H9 (cell line): ENCODE data around the gene CAPNS1. TPM values are rescaled to one million over a fixed set of nuclear protein-coding genes. Genes with fewer than 3 reads are reported as not detected.

Experiments used
- DNase-seq: peaks from one replicate; pipeline ENCODE4 v3.0.0-alpha.2; 2017
- H2AFZ ChIP-seq: one replicate; pipeline ENCODE4 v1.6.1; 2013; ENCODE audit warnings: mild to moderate bottlenecking, low read length, control low read depth, moderate library complexity
- H2AK5ac ChIP-seq: 2 replicates; pipeline ENCODE4 v1.6.1; 2013; ENCODE audit warnings: low read length, control low read depth, mixed read lengths; ENCODE audit not compliant: insufficient read length
- H2BK120ac ChIP-seq: one replicate; pipeline ENCODE4 v1.6.1; 2013; ENCODE audit warnings: low read depth, mild to moderate bottlenecking, low read length, control low read depth, inconsistent platforms; ENCODE audit not compliant: poor library complexity, severe bottlenecking
- H2BK12ac ChIP-seq: 2 replicates; pipeline ENCODE4 v1.6.1; 2013; ENCODE audit warnings: low read length, control low read depth, mixed read lengths, low read depth; ENCODE audit not compliant: insufficient read length
- H2BK15ac ChIP-seq: 2 replicates; pipeline ENCODE4 v1.6.1; 2013; ENCODE audit warnings: low read depth, low read length, control low read depth
- H2BK20ac ChIP-seq: one replicate; pipeline ENCODE4 v1.6.1; 2013; ENCODE audit warnings: low read depth, mild to moderate bottlenecking, low read length, control low read depth, inconsistent platforms; ENCODE audit not compliant: poor library complexity, severe bottlenecking
- H2BK5ac ChIP-seq: 2 replicates; pipeline ENCODE4 v1.6.1; 2013; ENCODE audit warnings: low read length, control low read depth, mixed read lengths; ENCODE audit not compliant: insufficient read length
- H3K14ac ChIP-seq: 2 replicates; pipeline ENCODE4 v1.6.1; 2013; ENCODE audit warnings: low read length, control low read depth; ENCODE audit not compliant: insufficient read depth
- H3K18ac ChIP-seq: 2 replicates; pipeline ENCODE4 v1.6.1; 2013; ENCODE audit warnings: low read depth, mild to moderate bottlenecking, mixed read lengths, low read length, control low read depth; ENCODE audit not compliant: insufficient read length
- H3K23ac ChIP-seq: 2 replicates; pipeline ENCODE4 v1.6.1; 2013; ENCODE audit warnings: low read length, control low read depth, mixed read lengths, low read depth; ENCODE audit not compliant: insufficient read length
- H3K23me2 ChIP-seq: 2 replicates; pipeline ENCODE4 v1.6.1; 2013; ENCODE audit warnings: low read depth, mild to moderate bottlenecking, mixed read lengths, low read length, control low read depth; ENCODE audit not compliant: insufficient read length, poor library complexity, severe bottlenecking
- H3K27ac ChIP-seq: 2 replicates; pipeline ENCODE4 v1.5.1; 2013; ENCODE audit warnings: low read length, control low read depth, mixed read lengths, low read depth; ENCODE audit not compliant: insufficient read length
- H3K27me3 ChIP-seq: 2 replicates; pipeline ENCODE4 v1.6.1; 2013; ENCODE audit warnings: low read length, control low read depth, inconsistent platforms; ENCODE audit not compliant: insufficient read depth
- H3K4ac ChIP-seq: 2 replicates; pipeline ENCODE4 v1.6.1; 2013; ENCODE audit warnings: low read depth, mild to moderate bottlenecking, control low read depth, inconsistent platforms, low read length, moderate library complexity
- H3K4me1 ChIP-seq: 2 replicates; pipeline ENCODE4 v1.6.1; 2013; ENCODE audit warnings: low read length, control low read depth, inconsistent platforms; ENCODE audit not compliant: insufficient read depth
- H3K4me2 ChIP-seq: 2 replicates; pipeline ENCODE4 v1.6.1; 2013; ENCODE audit warnings: low read length, control low read depth, mixed read lengths; ENCODE audit not compliant: insufficient read length, insufficient read depth
- H3K56ac ChIP-seq: 2 replicates; pipeline ENCODE4 v1.6.1; 2013; ENCODE audit warnings: low read depth, mild to moderate bottlenecking, mixed read lengths, low read length, control low read depth; ENCODE audit not compliant: insufficient read length
- H3K79me1 ChIP-seq: 2 replicates; pipeline ENCODE4 v1.6.1; 2013; ENCODE audit warnings: low read depth, mild to moderate bottlenecking, moderate library complexity, low read length, control low read depth, inconsistent platforms; ENCODE audit not compliant: insufficient read depth, poor library complexity, severe bottlenecking
- H3K79me2 ChIP-seq: 2 replicates; pipeline ENCODE4 v1.6.1; 2013; ENCODE audit warnings: low read length, control low read depth, inconsistent platforms; ENCODE audit not compliant: insufficient read depth
- H3K9ac ChIP-seq: 2 replicates; pipeline ENCODE4 v1.6.1; 2013; ENCODE audit warnings: low read length, control low read depth, mixed read lengths; ENCODE audit not compliant: insufficient read length; ENCODE audit errors: extremely low read depth
- H3K9me3 ChIP-seq: one replicate; pipeline ENCODE4 v1.6.1; 2013; ENCODE audit warnings: low read depth, low read length, inconsistent platforms; ENCODE audit not compliant: control insufficient read depth
- H3T11ph ChIP-seq: one replicate; pipeline ENCODE4 v1.6.1; 2013; ENCODE audit warnings: mild to moderate bottlenecking, low read length, control low read depth, inconsistent platforms
- H4K20me1 ChIP-seq: one replicate; pipeline ENCODE4 v1.6.1; 2013; ENCODE audit not compliant: control insufficient read depth, insufficient read length, insufficient read depth
- H4K5ac ChIP-seq: 2 replicates; pipeline ENCODE4 v1.6.1; 2013; ENCODE audit warnings: low read depth, mild to moderate bottlenecking, mixed read lengths, low read length, control low read depth; ENCODE audit not compliant: insufficient read length
- H4K8ac ChIP-seq: replicated peaks from 2 replicates; pipeline ENCODE4 v1.6.1; 2013; ENCODE audit warnings: low read length, control low read depth, mixed read lengths, low read depth; ENCODE audit not compliant: insufficient read length
- H4K91ac ChIP-seq: 2 replicates; pipeline ENCODE4 v1.6.1; 2013; ENCODE audit warnings: low read depth, mild to moderate bottlenecking, moderate library complexity, mixed read lengths, low read length, control low read depth; ENCODE audit not compliant: insufficient read length
- H3K27ac Mint-ChIP-seq, 3 experiments: 2 replicates in 2 of 3; 3 replicates in 1 of 3; pipeline ENCODE4 v1.8.0; 2020 to 2021; ENCODE audit warnings: mixed read lengths in 3 of 3, mild to moderate bottlenecking in 1 of 3, moderate library complexity in 1 of 3
- H3K27me3 Mint-ChIP-seq: 2 replicates; pipeline ENCODE4 v1.8.0; 2021; ENCODE audit warnings: low read depth, mild to moderate bottlenecking, moderate library complexity, mixed read lengths
- H3K36me3 Mint-ChIP-seq, 3 experiments: 2 replicates in 2 of 3; 3 replicates in 1 of 3; pipeline ENCODE4 v1.8.0; 2020 to 2021; ENCODE audit warnings: low read depth in 3 of 3, mixed read lengths in 3 of 3; ENCODE audit not compliant: insufficient read depth in 1 of 3
- H3K4me1 Mint-ChIP-seq, 2 experiments: 2 replicates each; pipeline ENCODE4 v1.8.0; 2020; ENCODE audit warnings: mixed read lengths in 2 of 2
- H3K4me3 Mint-ChIP-seq, 2 experiments: 2 replicates in 1 of 2; 3 replicates in 1 of 2; pipeline ENCODE4 v1.8.0; 2020 to 2021; ENCODE audit warnings: mild to moderate bottlenecking in 2 of 2, mixed read lengths in 2 of 2, moderate library complexity in 1 of 2
- H3K9me3 Mint-ChIP-seq, 2 experiments: 2 replicates in 1 of 2; 3 replicates in 1 of 2; pipeline ENCODE4 v1.8.0; 2020; ENCODE audit warnings: mild to moderate bottlenecking in 2 of 2, mixed read lengths in 2 of 2, moderate library complexity in 1 of 2
- WGBS: extraction: QIAGEN DNeasy Blood & Tissue Kit; methylation state at CpG from one replicate; pipeline ENCODE4 v1.1.7; 2013; ENCODE audit warnings: missing lambda C conversion rate, low lambda C conversion rate, mixed read lengths; ENCODE audit not compliant: insufficient read length; ENCODE audit errors: extremely low coverage; 5-methylcytosine and 5-hydroxymethylcytosine counted together
- total RNA-seq: library from RNA; stranded (reverse); gene quantifications from 2 replicates; pipeline ENCODE4 v1.2.1, GENCODE V29; 2021
- TF ChIP-seq, protein P1 (sequence below): fragments of 200-600 bp; sonication (generic); conservative IDR thresholded peaks from 3 replicates; pipeline ENCODE4 v1.8.0; 2021; ENCODE audit warnings: antibody characterized with exemption, mild to moderate bottlenecking

CAPNS1 gene
- total RNA-seq, 1 experiment from 2014 or later, result 399 TPM

DNA sequence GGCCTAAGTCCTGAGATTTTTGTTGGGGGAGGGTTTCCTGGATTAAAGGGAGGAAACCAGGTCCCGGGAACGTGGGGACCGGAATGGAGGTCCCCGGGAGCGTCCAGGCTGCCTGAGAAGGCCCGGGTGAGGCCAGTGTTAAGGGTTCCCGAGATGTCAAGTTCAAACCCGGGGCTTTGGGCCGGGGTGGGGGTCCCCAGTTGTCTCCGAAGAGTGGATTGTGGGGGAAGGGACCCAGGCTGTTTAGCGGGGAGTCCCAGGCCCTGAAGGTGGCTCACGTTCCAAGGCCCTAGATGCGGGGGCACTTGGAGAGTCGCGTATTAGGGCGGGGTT, 12.1 kb downstream of the CAPNS1 start:
- H2BK15ac ChIP-seq, result no peak overlapping the region
- H3K79me2 ChIP-seq, result no peaks in the 10 kb centered on the region
- Mint-ChIP-seq H3K4me1 (peaks cover 19% of the 10 kb centered on the region in 2 experiments), H3K27ac (no peak overlapping the region), H3K4me3 (no peak overlapping the region), H3K9me3 (no peaks in the 10 kb centered on the region), H3K27me3 (no peaks in the 10 kb centered on the region), H3K36me3 (peaks cover 33 to 62% (median 55%) of the 10 kb centered on the region in 3 experiments; a peak in 6 of 7 replicates)
- H3K27me3 ChIP-seq, result no peaks in the 10 kb centered on the region
- no peak overlapping the region for H3K23ac ChIP-seq
- no peak overlapping the region for H3T11ph ChIP-seq
- no CpG with 5 or more reads among the region's 16 CpGs for WGBS
- no peak overlapping the region for H4K5ac ChIP-seq
- TF ChIP-seq, protein P1, sequence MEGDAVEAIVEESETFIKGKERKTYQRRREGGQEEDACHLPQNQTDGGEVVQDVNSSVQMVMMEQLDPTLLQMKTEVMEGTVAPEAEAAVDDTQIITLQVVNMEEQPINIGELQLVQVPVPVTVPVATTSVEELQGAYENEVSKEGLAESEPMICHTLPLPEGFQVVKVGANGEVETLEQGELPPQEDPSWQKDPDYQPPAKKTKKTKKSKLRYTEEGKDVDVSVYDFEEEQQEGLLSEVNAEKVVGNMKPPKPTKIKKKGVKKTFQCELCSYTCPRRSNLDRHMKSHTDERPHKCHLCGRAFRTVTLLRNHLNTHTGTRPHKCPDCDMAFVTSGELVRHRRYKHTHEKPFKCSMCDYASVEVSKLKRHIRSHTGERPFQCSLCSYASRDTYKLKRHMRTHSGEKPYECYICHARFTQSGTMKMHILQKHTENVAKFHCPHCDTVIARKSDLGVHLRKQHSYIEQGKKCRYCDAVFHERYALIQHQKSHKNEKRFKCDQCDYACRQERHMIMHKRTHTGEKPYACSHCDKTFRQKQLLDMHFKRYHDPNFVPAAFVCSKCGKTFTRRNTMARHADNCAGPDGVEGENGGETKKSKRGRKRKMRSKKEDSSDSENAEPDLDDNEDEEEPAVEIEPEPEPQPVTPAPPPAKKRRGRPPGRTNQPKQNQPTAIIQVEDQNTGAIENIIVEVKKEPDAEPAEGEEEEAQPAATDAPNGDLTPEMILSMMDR, result no peak
- no peak overlapping the region for H3K27ac ChIP-seq
- no peak overlapping the region for H2BK12ac ChIP-seq
- no peak overlapping the region for H3K14ac ChIP-seq
- no peaks in the 10 kb centered on the region for H3K9me3 ChIP-seq
- no peak overlapping the region for H3K18ac ChIP-seq
- H4K91ac ChIP-seq, result no peak overlapping the region
- no peak overlapping the region for H2BK20ac ChIP-seq
- H3K9ac ChIP-seq, result no peak overlapping the region
- no peak overlapping the region for H4K8ac ChIP-seq
- H2AK5ac ChIP-seq, result no peak overlapping the region
- no peak overlapping the region for H2BK5ac ChIP-seq
- no peaks in the 10 kb centered on the region for H3K23me2 ChIP-seq
- H2BK120ac ChIP-seq, result no peak overlapping the region
- no peak for DNase-seq
- no peaks in the 10 kb centered on the region for H4K20me1 ChIP-seq
- H3K4me1 ChIP-seq, result no peaks in the 10 kb centered on the region
- no peaks in the 10 kb centered on the region for H3K79me1 ChIP-seq
- no peak overlapping the region for H3K4me2 ChIP-seq
- H3K56ac ChIP-seq, result no peak overlapping the region
- no peak overlapping the region for H3K4ac ChIP-seq
- no peak overlapping the region for H2AFZ ChIP-seq
